ENCODE results near the gene FAM9C.
A peak's percentile ranks its signal among the peaks of the same experiment; 100 is the strongest.
"Not testable (repeated sequence)": the region's sequence is repeated elsewhere in the genome, so short reads cannot be mapped to it uniquely, and the experiment has no call there.

FAM9C gene

GRCh38 chrX:13074297-13075262, 30.2 kb upstream of the FAM9C start:
- no peak for DNase-seq

- DNase-seq, result peak; percentile 26
Measured at GRCh38 chrX:13069771-13070416, 25.5 kb upstream of the FAM9C start.

- DNase-seq, result no peak
Measured at GRCh38 chrX:13068651-13069050, 24.2 kb upstream of the FAM9C start.

GRCh38 chrX:13067773-13068172, 23.4 kb upstream of the FAM9C start:
- DNase-seq, result no peak

- no peak for DNase-seq
Measured at GRCh38 chrX:13066391-13066790, 22.0 kb upstream of the FAM9C start.

- no peak for DNase-seq
Measured at GRCh38 chrX:13064599-13065143, 20.3 kb upstream of the FAM9C start.

- DNase-seq, result not testable (repeated sequence)
Measured at GRCh38 chrX:13063124-13063523, 18.7 kb upstream of the FAM9C start.

- DNase-seq, result not testable (repeated sequence)
Measured at GRCh38 chrX:13062331-13062730, 17.9 kb upstream of the FAM9C start.

GRCh38 chrX:13061215-13061708, 16.8 kb upstream of the FAM9C start:
- not testable (repeated sequence) for DNase-seq

- peak; percentile 50 for DNase-seq
Measured at GRCh38 chrX:13059637-13060499, 15.4 kb upstream of the FAM9C start.

GRCh38 chrX:13055486-13055885, 11.1 kb upstream of the FAM9C start:
- DNase-seq, result no peak

- no peak for DNase-seq
Measured at GRCh38 chrX:13053171-13053570, 8.8 kb upstream of the FAM9C start.

GRCh38 chrX:13051529-13052172, 7.2 kb upstream of the FAM9C start:
- DNase-seq, result no peak

- DNase-seq, result no peak
Measured at GRCh38 chrX:13051167-13051528, 6.7 kb upstream of the FAM9C start.

GRCh38 chrX:13050151-13050550, 5.7 kb upstream of the FAM9C start:
- no peak for DNase-seq

- DNase-seq, result no peak
Measured at GRCh38 chrX:13048280-13048679, 3.9 kb upstream of the FAM9C start.

- no peak for DNase-seq
Measured at GRCh38 chrX:13047759-13048158, 3.3 kb upstream of the FAM9C start.

GRCh38 chrX:13046141-13046855, 1.9 kb upstream of the FAM9C start:
- no peak for DNase-seq

GRCh38 chrX:13043938-13044337, 482 bp downstream of the FAM9C start:
- no peak for DNase-seq

GRCh38 chrX:13043138-13043537, 1.3 kb downstream of the FAM9C start:
- DNase-seq, result no peak

GRCh38 chrX:13036896-13037295, 7.5 kb downstream of the FAM9C start:
- no peak for DNase-seq

GRCh38 chrX:13033193-13033592, 11.2 kb downstream of the FAM9C start:
- no peak for DNase-seq
